HepG2 (cell line): ENCODE results near the gene DNAH8. TPM values are rescaled to one million over a fixed set of nuclear protein-coding genes. Genes with fewer than 3 reads are reported as not detected.

Experiments
- ATAC-seq: fragments of 200-7000 bp; cut with Tn5 transposase; 3 replicates; pipeline ENCODE4 v1.9.1; 2020; ENCODE audit warnings: mild to moderate bottlenecking, moderate library complexity
- BruUV-seq: library from RNA; stranded (reverse); fragments of 400-500 nt; replicated peaks from 2 replicates; lab custom pipeline; 2021; lab: Mats Ljungman, UMichigan
- CTCF ChIA-PET: fragments of 300-600 bp; formaldehyde crosslinking; extraction: SDS; loops from one replicate; lab custom pipeline; 2021; ENCODE audit warnings: low total read pairs, inconsistent platforms, low intra/inter-chr PET ratio; lab: Yijun Ruan, JAX
- POLR2A ChIA-PET: fragments of 350-600 bp; sonication (Branson Sonifier 250); formaldehyde crosslinking; loops from one replicate; lab custom pipeline; 2020; ENCODE audit warnings: antibody characterized with exemption, inconsistent platforms; lab: Yijun Ruan, JAX
- DNase-seq: peaks from one replicate; pipeline ENCODE4 v3.0.0-alpha.2; 2015; ENCODE audit warnings: low spot score
- FAIRE-seq: peaks from 3 replicates; lab custom pipeline; 2011; peaks lifted over from hg19 to GRCh38; lab: Jason Lieb, UNC
- H2AFZ ChIP-seq: one replicate; pipeline ENCODE4 v1.6.1; 2011; ENCODE audit warnings: low read length, inconsistent platforms
- H3K27ac ChIP-seq: fragments of 300-600 bp; 3 replicates; pipeline ENCODE4 v1.8.0; 2011; ENCODE audit warnings: mixed run types, mild to moderate bottlenecking, mixed read lengths, low read length, inconsistent platforms; ENCODE audit not compliant: insufficient read depth; ENCODE audit errors: extremely low read length
- H3K27me3 ChIP-seq, 2 experiments: fragments of 200-600 bp in 1 of 2; 2 replicates in 1 of 2; 3 replicates in 1 of 2; pipeline versions ENCODE4 v1.6.0 to v1.8.0; 2011; ENCODE audit warnings: low read length in 2 of 2, mild to moderate bottlenecking in 2 of 2, moderate library complexity in 2 of 2, inconsistent platforms in 1 of 2; ENCODE audit not compliant: insufficient read depth in 2 of 2, control insufficient read depth in 1 of 2
- H3K36me3 ChIP-seq, 2 experiments: fragments of 200-600 bp in 1 of 2; replicated peaks in 1 of 2; 2 replicates in 1 of 2; 3 replicates in 1 of 2; pipeline versions ENCODE4 v1.5.1 to v1.8.0; 2011; ENCODE audit warnings: low read length in 2 of 2, inconsistent platforms in 1 of 2; ENCODE audit not compliant: insufficient read depth in 2 of 2, control insufficient read depth in 1 of 2
- H3K4me1 ChIP-seq: 2 replicates; pipeline ENCODE4 v1.5.1; 2012; ENCODE audit warnings: low read length, inconsistent platforms; ENCODE audit not compliant: insufficient read depth
- H3K4me2 ChIP-seq: 2 replicates; pipeline ENCODE4 v1.6.0; 2011; ENCODE audit warnings: low read depth, low read length, inconsistent platforms
- H3K4me3 ChIP-seq, 3 experiments: fragments of 200-600 bp in 1 of 3; sonication (generic), shearing (Covaris generic) in 1 of 3; replicated peaks in 1 of 3; 2 replicates each; pipeline ENCODE4 v1.5.1; 2011 to 2016; ENCODE audit warnings: low read length in 3 of 3, inconsistent platforms in 2 of 3, low read depth in 2 of 3, mild to moderate bottlenecking in 2 of 3, control low read depth in 1 of 3, mixed read lengths in 1 of 3; ENCODE audit not compliant: insufficient read depth in 1 of 3
- H3K79me2 ChIP-seq: one replicate; pipeline ENCODE4 v1.6.1; 2011; ENCODE audit warnings: low read length, inconsistent platforms; ENCODE audit not compliant: insufficient read depth
- H3K9ac ChIP-seq: 2 replicates; pipeline ENCODE4 v1.6.0; 2011; ENCODE audit warnings: mild to moderate bottlenecking, low read depth, low read length, inconsistent platforms; ENCODE audit not compliant: insufficient read depth
- H3K9me3 ChIP-seq: 2 replicates; pipeline ENCODE4 v1.5.1; 2012; ENCODE audit warnings: mild to moderate bottlenecking, low read length
- H4K20me1 ChIP-seq: 2 replicates; pipeline ENCODE4 v1.6.0; 2011; ENCODE audit warnings: inconsistent platforms, mild to moderate bottlenecking, low read length, moderate library complexity; ENCODE audit not compliant: insufficient read depth
- ATF7 ChIP-seq, 2 experiments: fragments of 450-650 bp in 1 of 2; sonication (generic) in 1 of 2; formaldehyde crosslinking in 1 of 2; IDR thresholded peaks; 2 replicates each; pipeline versions ENCODE4 v1.4.0 to v1.6.1; 2016 to 2020; ENCODE audit warnings: antibody characterized with exemption in 1 of 2, mild to moderate bottlenecking in 1 of 2, missing genetic modification reagents in 1 of 2
- CAMTA2 ChIP-seq: sonication (generic); formaldehyde crosslinking; IDR thresholded peaks from 2 replicates; pipeline ENCODE4 v1.4.0; 2020; ENCODE audit warnings: mild to moderate bottlenecking, missing genetic modification reagents, borderline replicate concordance
- CERS6 ChIP-seq: sonication (generic); formaldehyde crosslinking; IDR thresholded peaks from 2 replicates; pipeline ENCODE4 v1.5.0; 2020; ENCODE audit warnings: missing genetic modification reagents
- ELF1 ChIP-seq: sonication (generic); formaldehyde crosslinking; IDR thresholded peaks from 2 replicates; pipeline ENCODE4 v1.4.0; 2020; ENCODE audit warnings: missing genetic modification reagents
- ELK4 ChIP-seq: sonication (generic); formaldehyde crosslinking; IDR thresholded peaks from 2 replicates; pipeline ENCODE4 v1.9.0; 2021; ENCODE audit warnings: missing genetic modification reagents, borderline replicate concordance
- HNRNPLL ChIP-seq: fragments of 200-400 bp; formaldehyde crosslinking; IDR thresholded peaks from 2 replicates; pipeline ENCODE4 v1.6.1; 2017; ENCODE audit warnings: mild to moderate bottlenecking, low read depth, low read length; ENCODE audit not compliant: poor library complexity, severe bottlenecking
- HOXD1 ChIP-seq: sonication (generic); formaldehyde crosslinking; IDR thresholded peaks from 2 replicates; pipeline ENCODE4 v1.5.0; 2020; ENCODE audit warnings: missing genetic modification reagents
- MAZ ChIP-seq, 2 experiments: sonication (generic) in 1 of 2; formaldehyde crosslinking in 1 of 2; IDR thresholded peaks; 2 replicates each; pipeline versions ENCODE4 v1.5.0 to v1.6.1; 2012 to 2020; ENCODE audit warnings: low read depth in 2 of 2, mild to moderate bottlenecking in 2 of 2, borderline replicate concordance in 1 of 2, improper control_type of control experiment in 1 of 2, low read length in 1 of 2, missing genetic modification reagents in 1 of 2, moderate library complexity in 1 of 2
- MTF2 ChIP-seq: sonication (generic); formaldehyde crosslinking; IDR thresholded peaks from 2 replicates; pipeline ENCODE4 v1.5.0; 2020; ENCODE audit warnings: missing genetic modification reagents, borderline replicate concordance
- TBL1XR1 ChIP-seq: fragments of 150-350 bp; IDR thresholded peaks from 2 replicates; pipeline ENCODE4 v1.6.1; 2014; ENCODE audit warnings: borderline replicate concordance, low read length; ENCODE audit not compliant: partially characterized antibody
- TEAD3 ChIP-seq: optimal IDR thresholded peaks from 2 replicates; pipeline ENCODE3; 2016; ENCODE audit warnings: borderline replicate concordance
- ZBTB44 ChIP-seq: sonication (generic); formaldehyde crosslinking; IDR thresholded peaks from 2 replicates; pipeline ENCODE4 v1.4.0; 2020; ENCODE audit warnings: missing genetic modification reagents
- ZC3H4 ChIP-seq: sonication (generic); formaldehyde crosslinking; IDR thresholded peaks from 2 replicates; pipeline ENCODE4 v1.4.0; 2020; ENCODE audit warnings: missing genetic modification reagents, borderline replicate concordance
- ZFP90 ChIP-seq: sonication (generic); formaldehyde crosslinking; IDR thresholded peaks from 2 replicates; pipeline ENCODE4 v1.8.0; 2022; ENCODE audit warnings: missing genetic modification reagents, mild to moderate bottlenecking, inconsistent platforms, borderline replicate concordance
- ZNF414 ChIP-seq: sonication (generic); formaldehyde crosslinking; IDR thresholded peaks from 2 replicates; pipeline ENCODE4 v1.5.0; 2020; ENCODE audit warnings: missing genetic modification reagents
- WGBS: methylation state at CpG from one replicate; pipeline ENCODE4 v1.1.6; 2017; ENCODE audit warnings: low lambda C conversion rate; 5-methylcytosine and 5-hydroxymethylcytosine counted together
- in situ Hi-C: cut with HindIII; loops from 2 replicates; pipeline ENCODE4 v1.10.0; 2017; ENCODE audit warnings: low pct_unique_long_range_greater_than_20kb; ENCODE audit not compliant: extremely low pct_ligation_motif_present
- intact Hi-C: fragments of 100-400 bp; cut with micrococcal nuclease; formaldehyde crosslinking; loops from one replicate; pipeline ENCODE4 v1.10.0; 2022; ENCODE audit not compliant: unreplicated experiment
- polyA plus RNA-seq, 8 experiments: library from polyadenylated mRNA; depleted of rRNA in 3 of 8; stranded (reverse) in 7 of 8; unstranded in 1 of 8; fragments of >200 nt; fragmentation: Illumina TruSeq in 4 of 8; extraction: Trizol in 4 of 8; gene quantifications; 2 replicates each; pipeline versions ENCODE4 v1.2.1 to v1.2.3, GENCODE V29; 2011 to 2016; ENCODE audit warnings: low read depth in 4 of 8, missing spikeins in 1 of 8, mixed read lengths in 1 of 8; ENCODE audit not compliant: insufficient read depth in 1 of 8
- total RNA-seq, 5 experiments: library from RNA; depleted of rRNA; stranded (reverse); fragments of >200 nt; fragmentation: Illumina TruSeq; extraction: Trizol; gene quantifications; 2 replicates each; pipeline ENCODE4 v1.2.3, GENCODE V29; 2016; ENCODE audit warnings: low read depth in 1 of 5

DNAH8 gene
- total and polyA plus RNA-seq, 2 of the 13 experiments (the other 11 are each of a cell fraction or from before 2014, with no cell fraction given): not detected

- Histone ChIP-seq H4K20me1 (no peaks in the 10 kb centered on the region), H3K4me2 (no peak overlapping the region), H3K4me3 (no peak overlapping the region), H3K79me2 (no peaks in the 10 kb centered on the region), H3K27ac (no peak overlapping the region), H3K9me3 (no peaks in the 10 kb centered on the region)
- no peak for FAIRE-seq
- WGBS: 4% methylated on average over 3 of the region's 3 CpGs
- BruUV-seq: no TSS peak
- POLR2A ChIA-PET: no interaction called here
- intact Hi-C loops: no loop called here
- CTCF ChIA-PET: no interaction called here
- no peak for TF ChIP-seq CAMTA2 (CRISPR knock-in tag)
- TF ChIP-seq HNRNPLL: no peak
- no peak for TF ChIP-seq ZC3H4 (CRISPR knock-in tag)
- TF ChIP-seq ELF1: no peak
- TF ChIP-seq HOXD1 (CRISPR knock-in tag): no peak
- TF ChIP-seq MTF2: no peak
- TF ChIP-seq ZBTB44 (CRISPR knock-in tag): no peak
- no peak for TF ChIP-seq ZNF414
- TF ChIP-seq ZFP90 (CRISPR knock-in tag): no peak
- no peak for TF ChIP-seq TEAD3 (CRISPR knock-in tag)
- TF ChIP-seq ELK4 (CRISPR knock-in tag): no peak
- no peak for TF ChIP-seq ATF7 (IDR thresholded peaks at IDR 0.05)
- no peak for TF ChIP-seq ATF7 (CRISPR knock-in tag; IDR thresholded peaks at IDR 0.05)
- no peak for TF ChIP-seq MAZ (IDR thresholded peaks at IDR 0.05; ENCODE audit: borderline replicate concordance, low read depth, low read length)
- TF ChIP-seq MAZ (CRISPR knock-in tag; IDR thresholded peaks at IDR 0.05; ENCODE audit: low read depth): no peak
- no peak for TF ChIP-seq CERS6 (CRISPR knock-in tag)
- no peak for TF ChIP-seq TBL1XR1
- TF ChIP-seq, all 625 proteins: peak for 0
- H3K27me3 ChIP-seq: no peaks in the 10 kb centered on the region; a peak in 1 of 5 replicates
- no peaks in the 10 kb centered on the region for H3K36me3 ChIP-seq
- in situ Hi-C loops: loop anchor here (10.0 kb wide), 1 partner anchor 299 kb away; no protein-coding TSS in a partner anchor
- DNase-seq (no peak), ATAC-seq (no peak)
- no peak overlapping the region for H3K9ac ChIP-seq
- no peaks in the 10 kb centered on the region for H3K4me1 ChIP-seq
- no peak overlapping the region for H2AFZ ChIP-seq
Observed at GRCh38 chr6:39005774-39006173, 290.7 kb downstream of the DNAH8 start.
